NCI-H2196 (cell line): ENCODE measurements around the gene CCDC73.
"Not testable (repeated sequence)": the region's sequence is repeated elsewhere in the genome, so short reads cannot be mapped to it uniquely, and the experiment has no call there.

Experiments
- DNase-seq: peaks from one replicate; lab custom pipeline; 2025; ENCODE audit not compliant: unreplicated experiment; lab: John Stamatoyannopoulos, UW

CCDC73 gene

GRCh38 chr11:32597921-32598320 is 196.5 kb downstream of the CCDC73 start:
- no peak for DNase-seq

- DNase-seq: not testable (repeated sequence)
These were observed 198.3 kb downstream of the CCDC73 start for GRCh38 chr11:32596114-32596513.

- DNase-seq: no peak
These were observed 200.2 kb downstream of the CCDC73 start for GRCh38 chr11:32594272-32594671.

- DNase-seq: no peak
These were observed 207.8 kb downstream of the CCDC73 start for GRCh38 chr11:32586576-32587190.

- DNase-seq: no peak
These were observed 209.5 kb downstream of the CCDC73 start for GRCh38 chr11:32584921-32585320.

GRCh38 chr11:32583459-32584271 is 210.8 kb downstream of the CCDC73 start, which contains the start of gene EIF3M:
TSS of gene EIF3M (plus strand) at chr11:32583831. CDS start at chr11:32583888, 57 bp downstream.
- peak; percentile 96 for DNase-seq

GRCh38 chr11:32581556-32581955 is 212.9 kb downstream of the CCDC73 start:
- DNase-seq: no peak

- no peak for DNase-seq
These were observed 213.5 kb downstream of the CCDC73 start for GRCh38 chr11:32580967-32581366.

GRCh38 chr11:32576456-32576855 is 218.0 kb downstream of the CCDC73 start:
- DNase-seq: no peak

- DNase-seq: no peak
These were observed 219.4 kb downstream of the CCDC73 start for GRCh38 chr11:32575070-32575469.

- no peak for DNase-seq
These were observed 220.0 kb downstream of the CCDC73 start for GRCh38 chr11:32574421-32574820.

- DNase-seq: no peak
These were observed 221.2 kb downstream of the CCDC73 start for GRCh38 chr11:32573228-32573627.

GRCh38 chr11:32571039-32571438 is 223.4 kb downstream of the CCDC73 start:
- DNase-seq: no peak

- DNase-seq: no peak
These were observed 225.1 kb downstream of the CCDC73 start for GRCh38 chr11:32569313-32569881.

GRCh38 chr11:32567154-32567553 is 227.3 kb downstream of the CCDC73 start:
- no peak for DNase-seq

- no peak for DNase-seq
These were observed 227.9 kb downstream of the CCDC73 start for GRCh38 chr11:32566517-32566916.

GRCh38 chr11:32563600-32563959 is 230.9 kb downstream of the CCDC73 start:
- no peak for DNase-seq

GRCh38 chr11:32562839-32563599 is 231.4 kb downstream of the CCDC73 start:
- DNase-seq: no peak

- no peak for DNase-seq
These were observed 232.6 kb downstream of the CCDC73 start for GRCh38 chr11:32561835-32562234.

GRCh38 chr11:32555895-32556294 is 238.6 kb downstream of the CCDC73 start:
- DNase-seq: no peak

- DNase-seq: no peak
These were observed 239.4 kb downstream of the CCDC73 start for GRCh38 chr11:32555091-32555490.
